GM12878 (cell line): ENCODE data around the gene GLI2. TPM values are rescaled to one million over a fixed set of nuclear protein-coding genes. Genes with fewer than 3 reads are reported as not detected.

Experiments used
- ATAC-seq: fragments of 200-7000 bp; cut with Tn5 transposase; 3 replicates; pipeline ENCODE4 v1.9.1; 2020; ENCODE audit warnings: mild to moderate bottlenecking, moderate library complexity
- BruUV-seq: library from RNA; stranded (reverse); fragments of 400-500 nt; replicated peaks from 2 replicates; lab custom pipeline; 2021; lab: Mats Ljungman, UMichigan
- CTCF ChIA-PET: fragments of 300-600 bp; sonication (Branson Sonifier 250); formaldehyde crosslinking; extraction: SDS; loops from one replicate; lab custom pipeline; 2021; ENCODE audit warnings: inconsistent platforms; lab: Yijun Ruan, JAX
- POLR2A ChIA-PET: fragments of 350-600 bp; formaldehyde crosslinking; extraction: SDS; loops from one replicate; lab custom pipeline; 2021; ENCODE audit warnings: inconsistent platforms; lab: Charles Lee
- RAD21 ChIA-PET: fragments of 300-600 bp; sonication (Branson Sonifier 250); formaldehyde crosslinking; loops from one replicate; lab custom pipeline; 2023; ENCODE audit warnings: antibody characterized with exemption; ENCODE audit not compliant: unreplicated experiment; lab: Charles Lee
- SMC1A ChIA-PET: fragments of 300-600 bp; sonication (Branson Sonifier 250); formaldehyde crosslinking; loops from one replicate; lab custom pipeline; 2023; ENCODE audit not compliant: unreplicated experiment, uncharacterized antibody; lab: Charles Lee
- DNase-seq: peaks from one replicate; pipeline ENCODE4 v3.0.0-alpha.2; 2011; ENCODE audit warnings: low read depth, low spot score
- FAIRE-seq: peaks from 3 replicates; lab custom pipeline; 2011; peaks lifted over from hg19 to GRCh38; lab: Jason Lieb, UNC
- H2AFZ ChIP-seq: 2 replicates; pipeline ENCODE4 v1.6.0; 2011; ENCODE audit warnings: low read depth, low read length, control low read depth; ENCODE audit not compliant: control insufficient read depth
- H3K27ac ChIP-seq: 2 replicates; pipeline ENCODE4 v1.5.1; 2011; ENCODE audit warnings: control low read depth; ENCODE audit not compliant: control insufficient read depth, insufficient read depth
- H3K27me3 ChIP-seq, 2 experiments: replicated peaks in 1 of 2; 2 replicates each; pipeline versions ENCODE4 v1.6.0 to v1.6.1; 2011; ENCODE audit warnings: low read length in 1 of 2; ENCODE audit not compliant: control insufficient read depth in 2 of 2, insufficient read depth in 2 of 2
- H3K36me3 ChIP-seq, 2 experiments: 2 replicates each; pipeline ENCODE4 v1.5.1; 2011; ENCODE audit warnings: low read length in 1 of 2; ENCODE audit not compliant: control insufficient read depth in 2 of 2, insufficient read depth in 2 of 2
- H3K4me1 ChIP-seq: 2 replicates; pipeline ENCODE4 v1.6.1; 2011; ENCODE audit warnings: mild to moderate bottlenecking, low read length, moderate library complexity, mixed read lengths; ENCODE audit not compliant: control insufficient read depth, insufficient read depth
- H3K4me2 ChIP-seq: 2 replicates; pipeline ENCODE4 v1.6.0; 2011; ENCODE audit warnings: control low read depth; ENCODE audit not compliant: control insufficient read depth, insufficient read depth
- H3K4me3 ChIP-seq: fragments of 200-600 bp; sonication (generic); 2 replicates; pipeline ENCODE4 v1.5.1; 2016
- H3K79me2 ChIP-seq: 2 replicates; pipeline ENCODE4 v1.6.0; 2011; ENCODE audit warnings: low read length; ENCODE audit not compliant: control insufficient read depth, insufficient read depth
- H3K9ac ChIP-seq: 2 replicates; pipeline ENCODE4 v1.8.0; 2011; ENCODE audit warnings: low read length, control low read depth, mixed read lengths; ENCODE audit not compliant: control insufficient read depth, insufficient read depth
- H3K9me3 ChIP-seq: replicated peaks from 3 replicates; pipeline ENCODE4 v1.5.1; 2011; ENCODE audit warnings: mild to moderate bottlenecking, low read length; ENCODE audit not compliant: control insufficient read depth, insufficient read depth
- H4K20me1 ChIP-seq: 2 replicates; pipeline ENCODE4 v1.6.0; 2011; ENCODE audit not compliant: control insufficient read depth, insufficient read depth
- BCL11A ChIP-seq: IDR thresholded peaks from 2 replicates; pipeline ENCODE4 v1.6.1; 2011; ENCODE audit warnings: low read depth, low read length
- CREM ChIP-seq: IDR thresholded peaks from 2 replicates; pipeline ENCODE4 v1.6.1; 2014; ENCODE audit warnings: antibody characterized with exemption, low read depth
- EZH2 ChIP-seq: IDR thresholded peaks from 2 replicates; pipeline ENCODE4 v1.6.1; 2012; ENCODE audit warnings: low read depth, mild to moderate bottlenecking, control low read depth, inconsistent platforms, low read length, borderline replicate concordance; ENCODE audit not compliant: control insufficient read depth
- FOXK2 ChIP-seq: fragments of 450-650 bp; IDR thresholded peaks from 2 replicates; pipeline ENCODE4 v1.6.1; 2017; ENCODE audit warnings: mild to moderate bottlenecking, moderate library complexity
- FOXM1 ChIP-seq: IDR thresholded peaks from 2 replicates; pipeline ENCODE4 v1.6.1; 2012; ENCODE audit warnings: low read depth, mild to moderate bottlenecking, inconsistent platforms, low read length, moderate library complexity
- HDAC6 ChIP-seq: fragments of 200-600 bp; sonication (generic); IDR thresholded peaks from one replicate; pipeline ENCODE4 v1.8.0; 2017; ENCODE audit warnings: antibody characterized with exemption; ENCODE audit not compliant: unreplicated experiment
- IKZF1 ChIP-seq: fragments of 450-650 bp; conservative IDR thresholded peaks from 2 replicates; pipeline ENCODE4 v1.6.1; 2017; ENCODE audit warnings: antibody characterized with exemption, mild to moderate bottlenecking
- KAT2A ChIP-seq: conservative IDR thresholded peaks from 2 replicates; pipeline ENCODE4 v1.6.1; 2011; ENCODE audit warnings: low read depth, low read length; ENCODE audit not compliant: control insufficient read depth
- NR2C2 ChIP-seq: IDR thresholded peaks from 2 replicates; pipeline ENCODE4 v1.6.1; 2011; ENCODE audit warnings: borderline replicate concordance, low read depth; ENCODE audit not compliant: control insufficient read depth, insufficient read length
- PKNOX1 ChIP-seq: fragments of 450-650 bp; IDR thresholded peaks from 2 replicates; pipeline ENCODE4 v1.6.1; 2016; ENCODE audit warnings: mild to moderate bottlenecking
- RELA ChIP-seq: fragments of 450-650 bp; IDR thresholded peaks from 2 replicates; pipeline ENCODE4 v1.8.0; 2014; ENCODE audit warnings: borderline replicate concordance; ENCODE audit not compliant: partially characterized antibody
- SPI1 ChIP-seq: IDR thresholded peaks from 2 replicates; pipeline ENCODE4 v1.6.1; 2011; ENCODE audit warnings: low read depth, mild to moderate bottlenecking, low read length, moderate library complexity, borderline replicate concordance; ENCODE audit not compliant: insufficient read depth
- TBL1XR1 ChIP-seq: IDR thresholded peaks from 2 replicates; pipeline ENCODE4 v1.6.1; 2012; ENCODE audit warnings: low read depth, low read length, improper control_type of control experiment
- ZNF274 ChIP-seq: IDR thresholded peaks from one replicate; pipeline ENCODE4 v1.8.0; 2011; ENCODE audit not compliant: insufficient read length, insufficient read depth
- WGBS: methylation state at CpG from one replicate; pipeline ENCODE4 v1.1.6; 2016; ENCODE audit warnings: low lambda C conversion rate; ENCODE audit not compliant: insufficient replicate concordance, insufficient coverage; ENCODE audit errors: missing lambda C conversion rate; 5-methylcytosine and 5-hydroxymethylcytosine counted together
- in situ Hi-C: fragments of 300-500 bp; cut with MboI; formaldehyde crosslinking; loops from 9 replicates; pipeline ENCODE4 v1.14.3; 2018; ENCODE audit warnings: mixed read lengths
- intact Hi-C: fragments of 100-400 bp; cut with micrococcal nuclease; formaldehyde crosslinking; loops from one replicate; pipeline ENCODE4 v1.14.2; 2022; ENCODE audit not compliant: unreplicated experiment
- polyA plus RNA-seq, 11 experiments: library from polyadenylated mRNA; depleted of rRNA in 4 of 11; unstranded in 6 of 11; stranded (reverse) in 5 of 11; fragments of >200 nt; fragmentation: Nextera tagmentation in 4 of 11; fragmentation: Illumina TruSeq in 1 of 11; extraction: Ambion mirVana in 4 of 11; extraction: Trizol in 1 of 11; gene quantifications; 1 replicate in 1 of 11; 2 replicates in 10 of 11; pipeline versions ENCODE4 v1.2.1 to v1.2.3, GENCODE V29; 2011 to 2016; ENCODE audit warnings: inconsistent platforms in 2 of 11, missing spikeins in 2 of 11, low read depth in 1 of 11
- total RNA-seq, 4 experiments: library from RNA; depleted of rRNA in 3 of 4; stranded (reverse); fragments of >200 nt in 3 of 4; fragmentation: Illumina TruSeq in 1 of 4; extraction: Trizol in 1 of 4; gene quantifications; 2 replicates each; pipeline versions ENCODE4 v1.2.1 to v1.2.3, GENCODE V29; 2013 to 2021

GLI2 gene
- total and polyA plus RNA-seq, 10 of the 15 experiments (the other 5 are each of a cell fraction or from before 2014, with no cell fraction given), result 0.01 TPM; not detected in 9

DNA sequence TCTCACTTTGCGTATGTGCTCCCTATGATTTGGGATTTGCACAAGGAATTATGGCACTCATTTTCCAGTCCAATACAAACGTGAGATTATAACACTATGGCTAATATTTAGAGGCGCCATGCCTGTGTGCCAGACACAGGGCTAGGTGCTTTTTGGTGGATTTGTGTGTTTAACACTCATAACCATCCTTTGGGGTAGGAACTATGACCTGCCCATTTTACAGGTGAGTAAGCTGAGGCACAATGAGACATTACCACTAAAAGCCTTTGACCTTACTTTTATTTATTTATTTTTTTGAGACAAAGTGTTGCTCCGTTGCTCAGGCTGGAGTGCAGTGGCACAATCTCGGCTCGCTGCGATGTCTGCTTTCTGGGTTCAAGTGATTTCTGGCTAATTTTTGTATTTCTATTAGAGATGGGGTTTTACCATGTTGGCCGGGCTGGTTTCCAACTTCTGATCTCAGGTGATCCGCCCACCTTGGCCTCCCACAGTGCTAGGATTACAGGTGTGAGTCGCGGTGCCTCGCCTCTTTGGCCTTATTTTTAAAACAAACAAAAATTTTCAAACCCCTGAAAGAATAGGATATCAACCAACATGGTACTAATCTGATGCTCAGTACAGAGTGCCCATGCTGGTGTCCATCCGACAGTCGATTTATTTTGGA lies 26.6 kb upstream of the GLI2 start:
- in situ Hi-C loops, result no loop called here
- peaks cover 2 to 3% of the 10 kb centered on the region in 2 experiments; a peak in 3 of 4 replicates for H3K27me3 ChIP-seq
- DNase-seq (no peak), FAIRE-seq (no peak), ATAC-seq (no peak)
- H3K27ac ChIP-seq, result no peak overlapping the region
- no peaks in the 10 kb centered on the region; the same call in 1 of the 2 replicates for H4K20me1 ChIP-seq
- no TSS peak for BruUV-seq
- no peaks in the 10 kb centered on the region for H3K9me3 ChIP-seq
- intact Hi-C loops, result no loop called here
- no peaks in the 10 kb centered on the region for H3K79me2 ChIP-seq
- SMC1A ChIA-PET, result no interaction called here
- no peak overlapping the region for H2AFZ ChIP-seq
- H3K4me1 ChIP-seq, result no peaks in the 10 kb centered on the region
- no peak overlapping the region for H3K4me2 ChIP-seq
- POLR2A ChIA-PET, result no interaction called here
- CTCF ChIA-PET, result no interaction called here
- WGBS, result 43% methylated on average over 14 of the region's 14 CpGs
- H3K9ac ChIP-seq, result no peak overlapping the region
- TF ChIP-seq ZNF274, result no peak
- TF ChIP-seq IKZF1, result no peak
- TF ChIP-seq TBL1XR1, result no peak
- TF ChIP-seq FOXK2, result no peak
- TF ChIP-seq FOXM1, result no peak
- no peak for TF ChIP-seq PKNOX1
- no peak for TF ChIP-seq HDAC6
- no peak for TF ChIP-seq EZH2
- TF ChIP-seq CREM, result no peak
- TF ChIP-seq NR2C2, result no peak
- no peak for TF ChIP-seq BCL11A
- TF ChIP-seq SPI1, result no peak
- no peak for TF ChIP-seq RELA
- no peak for TF ChIP-seq KAT2A
- H3K4me3 ChIP-seq, result no peak overlapping the region
- RAD21 ChIA-PET, result no interaction called here
- H3K36me3 ChIP-seq, result no peaks in the 10 kb centered on the region
